Measurements from ENCODE around the gene HEXIM1.

Gene HEXIM1

GRCh38 chr17:45175759-45176115, 27.5 kb downstream of the HEXIM1 start:
- no peak for DNase-seq

- no peak for DNase-seq
Observed at GRCh38 chr17:45177563-45177962, 29.3 kb downstream of the HEXIM1 start.

GRCh38 chr17:45184144-45184543, 35.9 kb downstream of the HEXIM1 start:
- DNase-seq, result no peak

GRCh38 chr17:45186801-45187354, 38.6 kb downstream of the HEXIM1 start:
- DNase-seq, result no peak

GRCh38 chr17:45189009-45189408, 40.7 kb downstream of the HEXIM1 start:
- no peak for DNase-seq

- DNase-seq, result no peak
Observed at GRCh38 chr17:45190503-45191255, 42.4 kb downstream of the HEXIM1 start.

GRCh38 chr17:45195424-45195823, 47.1 kb downstream of the HEXIM1 start:
- DNase-seq, result no peak

- no peak for DNase-seq
Observed at GRCh38 chr17:45197108-45197507, 48.8 kb downstream of the HEXIM1 start.

GRCh38 chr17:45197555-45198334, 49.5 kb downstream of the HEXIM1 start:
- peak; percentile 81 for DNase-seq

GRCh38 chr17:45200701-45201100, 52.4 kb downstream of the HEXIM1 start:
- DNase-seq, result no peak

GRCh38 chr17:45201457-45201856, 53.2 kb downstream of the HEXIM1 start:
- no peak for DNase-seq

All from NK-92 treated with Interleukin-12 subunit alpha and Interleukin-12 subunit beta, amount 100 ng/mL, for 24 hours (cell line).